Sigmoid colon (tissue), 4 donors: ENCODE measurements around the gene COPS3.

Source experiments
- EP300 ChIP-seq, 4 donors: sonication (generic); formaldehyde crosslinking; IDR thresholded peaks; one replicate each; pipeline ENCODE4 v1.6.1; 2017; ENCODE audit warnings: antibody characterized with exemption in 4 of 4
- POLR2A ChIP-seq, 2 donors: fragments of 450-650 bp; IDR thresholded peaks; one replicate each; pipeline ENCODE4 v1.6.1; 2016; ENCODE audit warnings: antibody characterized with exemption in 2 of 2, mild to moderate bottlenecking in 2 of 2, moderate library complexity in 2 of 2
- POLR2AphosphoS5 ChIP-seq, 4 donors: sonication (generic); formaldehyde crosslinking; IDR thresholded peaks; one replicate each; pipeline ENCODE4 v1.6.1; 2017; ENCODE audit warnings: antibody characterized with exemption in 4 of 4
- TF ChIP-seq, protein P1 (sequence below), 4 experiments: fragments of 450-650 bp in 3 of 4; fragments of 200-600 bp in 1 of 4; IDR thresholded peaks; one replicate each; pipeline ENCODE4 v1.5.1; 2016 to 2019; ENCODE audit warnings: antibody characterized with exemption in 4 of 4, mild to moderate bottlenecking in 3 of 4, moderate library complexity in 2 of 4

DNA sequence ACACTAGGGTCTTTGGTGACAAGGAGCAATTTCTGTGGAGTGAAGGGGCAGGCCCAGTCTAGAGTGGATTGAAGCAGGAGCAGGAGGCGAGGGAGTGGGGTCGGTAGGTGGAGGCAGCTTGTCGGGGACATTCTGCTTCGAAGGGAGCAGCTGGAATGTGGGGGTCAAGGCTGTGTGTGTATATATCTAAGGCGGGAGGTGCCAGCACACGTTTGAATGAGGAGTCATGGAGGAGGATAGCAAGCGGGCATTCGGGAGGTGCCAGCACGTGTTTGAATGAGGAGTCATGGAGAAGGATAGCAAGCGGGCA is 39.8 kb upstream of the COPS3 start:
- TF ChIP-seq, protein P1, sequence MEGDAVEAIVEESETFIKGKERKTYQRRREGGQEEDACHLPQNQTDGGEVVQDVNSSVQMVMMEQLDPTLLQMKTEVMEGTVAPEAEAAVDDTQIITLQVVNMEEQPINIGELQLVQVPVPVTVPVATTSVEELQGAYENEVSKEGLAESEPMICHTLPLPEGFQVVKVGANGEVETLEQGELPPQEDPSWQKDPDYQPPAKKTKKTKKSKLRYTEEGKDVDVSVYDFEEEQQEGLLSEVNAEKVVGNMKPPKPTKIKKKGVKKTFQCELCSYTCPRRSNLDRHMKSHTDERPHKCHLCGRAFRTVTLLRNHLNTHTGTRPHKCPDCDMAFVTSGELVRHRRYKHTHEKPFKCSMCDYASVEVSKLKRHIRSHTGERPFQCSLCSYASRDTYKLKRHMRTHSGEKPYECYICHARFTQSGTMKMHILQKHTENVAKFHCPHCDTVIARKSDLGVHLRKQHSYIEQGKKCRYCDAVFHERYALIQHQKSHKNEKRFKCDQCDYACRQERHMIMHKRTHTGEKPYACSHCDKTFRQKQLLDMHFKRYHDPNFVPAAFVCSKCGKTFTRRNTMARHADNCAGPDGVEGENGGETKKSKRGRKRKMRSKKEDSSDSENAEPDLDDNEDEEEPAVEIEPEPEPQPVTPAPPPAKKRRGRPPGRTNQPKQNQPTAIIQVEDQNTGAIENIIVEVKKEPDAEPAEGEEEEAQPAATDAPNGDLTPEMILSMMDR (IDR thresholded peaks at IDR 0.05), result no peak
- TF ChIP-seq POLR2A (IDR thresholded peaks at IDR 0.05) (no peak), EP300 (IDR thresholded peaks at IDR 0.05) (no peak), POLR2AphosphoS5 (IDR thresholded peaks at IDR 0.05) (no peak)
